ENCODE results near the gene PDGFRB. TPM values are rescaled to one million over a fixed set of nuclear protein-coding genes. Genes with fewer than 3 reads are reported as not detected.

Gene PDGFRB
- total RNA-seq, 1 experiment from 2014 or later: 0.66 TPM

DNA sequence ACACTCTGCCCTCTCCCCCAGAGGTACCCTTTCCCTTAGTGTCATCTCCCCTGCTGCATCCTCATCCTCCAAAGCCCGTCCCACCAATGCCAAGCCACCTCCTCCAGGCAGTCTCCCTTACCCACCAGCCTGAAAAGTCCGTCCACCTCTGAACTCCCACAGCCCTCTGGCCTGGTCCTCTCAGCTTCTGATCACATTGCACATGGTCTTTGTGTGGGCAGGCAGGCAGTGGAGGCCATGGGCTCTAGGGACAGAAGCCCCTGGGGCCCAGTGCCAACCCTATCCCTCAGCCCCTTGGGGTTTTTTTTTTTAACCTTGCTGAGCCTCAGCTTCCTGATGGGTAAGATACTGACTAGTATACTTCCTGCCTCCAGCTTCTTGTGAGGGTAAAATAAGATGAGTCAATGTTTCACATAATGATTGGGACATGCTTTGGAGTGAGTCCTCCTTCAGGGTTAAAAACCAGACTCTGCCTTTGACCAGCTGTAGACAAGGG lies 88.7 kb downstream of the PDGFRB start:
- TF ChIP-seq EZH2 (IDR thresholded peaks at IDR 0.05; ENCODE audit: low read length, unreplicated experiment): no peak
- TF ChIP-seq EZH2phosphoT487 (IDR thresholded peaks at IDR 0.05; ENCODE audit: borderline replicate concordance, low read length): no peak
- TF ChIP-seq, protein P1, sequence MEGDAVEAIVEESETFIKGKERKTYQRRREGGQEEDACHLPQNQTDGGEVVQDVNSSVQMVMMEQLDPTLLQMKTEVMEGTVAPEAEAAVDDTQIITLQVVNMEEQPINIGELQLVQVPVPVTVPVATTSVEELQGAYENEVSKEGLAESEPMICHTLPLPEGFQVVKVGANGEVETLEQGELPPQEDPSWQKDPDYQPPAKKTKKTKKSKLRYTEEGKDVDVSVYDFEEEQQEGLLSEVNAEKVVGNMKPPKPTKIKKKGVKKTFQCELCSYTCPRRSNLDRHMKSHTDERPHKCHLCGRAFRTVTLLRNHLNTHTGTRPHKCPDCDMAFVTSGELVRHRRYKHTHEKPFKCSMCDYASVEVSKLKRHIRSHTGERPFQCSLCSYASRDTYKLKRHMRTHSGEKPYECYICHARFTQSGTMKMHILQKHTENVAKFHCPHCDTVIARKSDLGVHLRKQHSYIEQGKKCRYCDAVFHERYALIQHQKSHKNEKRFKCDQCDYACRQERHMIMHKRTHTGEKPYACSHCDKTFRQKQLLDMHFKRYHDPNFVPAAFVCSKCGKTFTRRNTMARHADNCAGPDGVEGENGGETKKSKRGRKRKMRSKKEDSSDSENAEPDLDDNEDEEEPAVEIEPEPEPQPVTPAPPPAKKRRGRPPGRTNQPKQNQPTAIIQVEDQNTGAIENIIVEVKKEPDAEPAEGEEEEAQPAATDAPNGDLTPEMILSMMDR (conservative IDR thresholded peaks at IDR 0.05; ENCODE audit: low read depth, low read length): no peak
- DNase-seq (peak; percentile 52), ATAC-seq (peak; percentile 37)
- Histone ChIP-seq H3K79me2 (ENCODE audit: low read length) (no peaks in the 10 kb centered on the region), H3F3A (ENCODE audit: low read length, unreplicated experiment) (no peaks in the 10 kb centered on the region), H4K20me1 (ENCODE audit: low read length) (no peaks in the 10 kb centered on the region), H3K4me3 (ENCODE audit: low read length) (no peak overlapping the region), H3K27me3 (ENCODE audit: low read length) (no peaks in the 10 kb centered on the region), H3K9me2 (replicated peaks; ENCODE audit: low read length) (no peaks in the 10 kb centered on the region), H3K9ac (ENCODE audit: low read length) (no peak overlapping the region), H3K27ac (ENCODE audit: low read length) (no peak overlapping the region), H3K9me3 (ENCODE audit: low read length) (no peaks in the 10 kb centered on the region), H3K4me2 (ENCODE audit: low read length) (no peak overlapping the region), H3K36me3 (ENCODE audit: low read depth, low read length) (no peaks in the 10 kb centered on the region), H2AFZ (ENCODE audit: low read length) (no peak overlapping the region), H3K4me1 (ENCODE audit: insufficient read depth, low read length) (peaks cover 14% of the 10 kb centered on the region)
- intact Hi-C loops (cut with micrococcal nuclease): no loop called here
- no TSS peak for BruUV-seq (replicated peaks)
- POLR2A ChIA-PET (ENCODE audit: unreplicated experiment): no interaction called here
- CTCF ChIA-PET: interaction anchor here (0.6 kb wide), 1 partner anchor 276 kb away, joined by 3 read pairs; no protein-coding TSS in a partner anchor

DNA sequence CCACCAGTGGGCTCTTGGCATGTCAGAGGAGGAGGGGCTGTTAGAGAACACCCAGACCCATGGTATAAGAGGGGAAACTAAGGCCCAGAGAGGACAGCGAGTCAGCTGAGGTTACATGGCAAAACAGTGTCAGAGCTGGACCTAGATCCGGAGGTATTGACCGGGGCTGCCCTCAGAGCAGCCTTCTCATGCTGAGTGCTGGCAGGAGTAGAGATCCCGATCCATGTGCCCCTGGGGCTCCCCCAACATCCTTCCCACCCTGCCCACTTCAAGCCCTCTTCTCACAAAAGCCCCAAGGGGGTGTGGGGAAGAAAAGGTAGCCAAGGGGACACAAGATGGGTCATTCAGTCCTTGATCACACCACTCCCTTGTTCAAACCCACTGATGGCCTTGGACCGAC lies 89.2 kb downstream of the PDGFRB start:
- Histone ChIP-seq H3K4me1 (ENCODE audit: insufficient read depth, low read length) (peaks cover 14% of the 10 kb centered on the region), H4K20me1 (ENCODE audit: low read length) (no peaks in the 10 kb centered on the region), H3K36me3 (ENCODE audit: low read depth, low read length) (no peaks in the 10 kb centered on the region), H2AFZ (ENCODE audit: low read length) (no peak overlapping the region), H3K79me2 (ENCODE audit: low read length) (no peaks in the 10 kb centered on the region), H3K4me3 (ENCODE audit: low read length) (no peak overlapping the region), H3K4me2 (ENCODE audit: low read length) (no peak overlapping the region), H3F3A (ENCODE audit: low read length, unreplicated experiment) (no peaks in the 10 kb centered on the region), H3K9ac (ENCODE audit: low read length) (no peak overlapping the region), H3K9me3 (ENCODE audit: low read length) (no peaks in the 10 kb centered on the region), H3K27ac (ENCODE audit: low read length) (no peak overlapping the region), H3K9me2 (replicated peaks; ENCODE audit: low read length) (no peaks in the 10 kb centered on the region), H3K27me3 (ENCODE audit: low read length) (no peaks in the 10 kb centered on the region)
- DNase-seq: no peak
- ChIA-PET POLR2A (ENCODE audit: unreplicated experiment) (no interaction called here), CTCF (interaction anchor here (0.6 kb wide), 1 partner anchor 276 kb away, joined by 3 read pairs; no protein-coding TSS in a partner anchor)
- no peak for ATAC-seq
- TF ChIP-seq EZH2phosphoT487 (IDR thresholded peaks at IDR 0.05; ENCODE audit: borderline replicate concordance, low read length) (no peak), EZH2 (IDR thresholded peaks at IDR 0.05; ENCODE audit: low read length, unreplicated experiment) (no peak)
- TF ChIP-seq, protein P1 (conservative IDR thresholded peaks at IDR 0.05; ENCODE audit: low read depth, low read length): no peak
- BruUV-seq (replicated peaks): no TSS peak
- intact Hi-C loops (cut with micrococcal nuclease): no loop called here

DNA sequence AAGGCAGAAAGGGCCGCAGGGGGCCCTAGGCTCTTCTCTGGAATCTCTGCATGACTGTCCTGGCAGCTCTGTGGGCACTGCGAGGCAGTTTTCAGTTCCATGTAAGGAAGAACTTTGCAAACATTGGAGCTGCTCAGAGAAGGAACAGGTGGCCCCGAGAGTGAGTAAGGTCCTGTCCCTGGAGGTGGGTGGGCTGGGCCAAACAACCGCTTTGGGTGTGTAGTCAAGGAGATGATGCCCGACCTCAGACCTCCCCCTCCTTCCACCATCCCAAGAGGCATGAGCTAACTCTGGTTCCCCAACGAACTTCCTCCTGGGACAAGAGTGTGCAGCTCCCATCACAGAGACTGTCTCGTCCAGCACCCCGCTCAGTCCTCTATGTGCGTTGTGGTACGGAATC lies 89.8 kb downstream of the PDGFRB start:
- ChIA-PET POLR2A (ENCODE audit: unreplicated experiment) (no interaction called here), CTCF (no interaction called here)
- intact Hi-C loops (cut with micrococcal nuclease): no loop called here
- H3K36me3 ChIP-seq (ENCODE audit: low read depth, low read length): no peaks in the 10 kb centered on the region
- no peaks in the 10 kb centered on the region for H3K9me2 ChIP-seq (replicated peaks; ENCODE audit: low read length)
- H3K9ac ChIP-seq (ENCODE audit: low read length): no peak overlapping the region
- H3K27ac ChIP-seq (ENCODE audit: low read length): no peak overlapping the region
- no peaks in the 10 kb centered on the region for H3F3A ChIP-seq (ENCODE audit: low read length, unreplicated experiment)
- no peaks in the 10 kb centered on the region for H3K27me3 ChIP-seq (ENCODE audit: low read length)
- ATAC-seq (no peak), DNase-seq (no peak)
- no peaks in the 10 kb centered on the region for H3K79me2 ChIP-seq (ENCODE audit: low read length)
- no peak for TF ChIP-seq EZH2 (IDR thresholded peaks at IDR 0.05; ENCODE audit: low read length, unreplicated experiment)
- TF ChIP-seq, protein P1 (conservative IDR thresholded peaks at IDR 0.05; ENCODE audit: low read depth, low read length): no peak
- no peak for TF ChIP-seq EZH2phosphoT487 (IDR thresholded peaks at IDR 0.05; ENCODE audit: borderline replicate concordance, low read length)
- no peaks in the 10 kb centered on the region for H3K9me3 ChIP-seq (ENCODE audit: low read length)
- BruUV-seq (replicated peaks): no TSS peak
- no peak overlapping the region for H3K4me3 ChIP-seq (ENCODE audit: low read length)
- peaks cover 14% of the 10 kb centered on the region for H3K4me1 ChIP-seq (ENCODE audit: insufficient read depth, low read length)
- no peak overlapping the region for H2AFZ ChIP-seq (ENCODE audit: low read length)
- no peaks in the 10 kb centered on the region for H4K20me1 ChIP-seq (ENCODE audit: low read length)
- H3K4me2 ChIP-seq (ENCODE audit: low read length): no peak overlapping the region
